HepG2 (cell line): Measurements from ENCODE around the gene TIAM2. TPM values are rescaled to one million over a fixed set of nuclear protein-coding genes. Genes with fewer than 3 reads are reported as not detected.

Experiments
- DNMT1 ChIP-seq: sonication (generic); formaldehyde crosslinking; IDR thresholded peaks from 2 replicates; pipeline ENCODE4 v1.5.1; 2020; ENCODE audit warnings: mild to moderate bottlenecking, missing genetic modification reagents
- GATAD1 ChIP-seq: IDR thresholded peaks from 2 replicates; pipeline ENCODE4 v1.6.1; 2016; ENCODE audit warnings: missing genetic modification reagents, missing compliant biosample characterization
- GMEB1 ChIP-seq: sonication (generic); formaldehyde crosslinking; IDR thresholded peaks from 2 replicates; pipeline ENCODE4 v1.5.1; 2020; ENCODE audit warnings: missing genetic modification reagents, mild to moderate bottlenecking, borderline replicate concordance
- MAFK ChIP-seq, 2 experiments: IDR thresholded peaks in 1 of 2; conservative IDR thresholded peaks in 1 of 2; 2 replicates each; pipeline ENCODE4 v1.6.1; 2011; ENCODE audit warnings: improper control_type of control experiment in 2 of 2, low read length in 2 of 2
- NFE2L2 ChIP-seq: fragments of 150-350 bp; IDR thresholded peaks from 2 replicates; pipeline ENCODE4 v1.6.1; 2014; ENCODE audit warnings: low read length
- TARDBP ChIP-seq: sonication (generic); formaldehyde crosslinking; IDR thresholded peaks from 2 replicates; pipeline ENCODE4 v1.8.0; 2022; ENCODE audit warnings: mild to moderate bottlenecking, missing genetic modification reagents
- TFE3 ChIP-seq: IDR thresholded peaks from 2 replicates; pipeline ENCODE4 v1.6.1; 2016
- ZNF280D ChIP-seq: sonication (generic); formaldehyde crosslinking; IDR thresholded peaks from 2 replicates; pipeline ENCODE4 v1.5.1; 2020; ENCODE audit warnings: mild to moderate bottlenecking, missing genetic modification reagents
- ZNF343 ChIP-seq: sonication (generic); formaldehyde crosslinking; IDR thresholded peaks from 2 replicates; pipeline ENCODE4 v1.4.0; 2020; ENCODE audit warnings: mild to moderate bottlenecking, missing genetic modification reagents
- polyA plus RNA-seq, 8 experiments: library from polyadenylated mRNA; depleted of rRNA in 3 of 8; stranded (reverse) in 7 of 8; unstranded in 1 of 8; fragments of >200 nt; fragmentation: Illumina TruSeq in 4 of 8; extraction: Trizol in 4 of 8; gene quantifications; 2 replicates each; pipeline versions ENCODE4 v1.2.1 to v1.2.3, GENCODE V29; 2011 to 2016; ENCODE audit warnings: low read depth in 4 of 8, missing spikeins in 1 of 8, mixed read lengths in 1 of 8; ENCODE audit not compliant: insufficient read depth in 1 of 8
- total RNA-seq, 5 experiments: library from RNA; depleted of rRNA; stranded (reverse); fragments of >200 nt; fragmentation: Illumina TruSeq; extraction: Trizol; gene quantifications; 2 replicates each; pipeline ENCODE4 v1.2.3, GENCODE V29; 2016; ENCODE audit warnings: low read depth in 1 of 5
- TF ChIP-seq, protein P1 (sequence below): sonication (generic); formaldehyde crosslinking; IDR thresholded peaks from 2 replicates; pipeline ENCODE4 v1.4.0; 2020; ENCODE audit warnings: missing genetic modification reagents, borderline replicate concordance
- TF ChIP-seq, protein P2 (sequence below): sonication (generic); formaldehyde crosslinking; IDR thresholded peaks from 2 replicates; pipeline ENCODE4 v1.8.0; 2022; ENCODE audit warnings: missing genetic modification reagents, mild to moderate bottlenecking, moderate library complexity, borderline replicate concordance
- TF ChIP-seq, protein P3 (sequence below): sonication (generic); formaldehyde crosslinking; IDR thresholded peaks from 2 replicates; pipeline ENCODE4 v1.4.0; 2020; ENCODE audit warnings: missing genetic modification reagents

The TIAM2 gene
- total and polyA plus RNA-seq, 2 of the 13 experiments (the other 11 are each of a cell fraction or from before 2014, with no cell fraction given) = 4.1 to 4.5 TPM

- TF ChIP-seq TFE3 (CRISPR knock-in tag) = peak; percentile 52; the same call in 1 of the 2 replicates
- no peak for TF ChIP-seq GATAD1
- TF ChIP-seq TARDBP (CRISPR knock-in tag) = peak; percentile 90
- no peak for TF ChIP-seq ZNF343 (CRISPR knock-in tag)
- TF ChIP-seq DNMT1 (CRISPR knock-in tag) = 0 out of 2 replicates have a peak, but pooled peaks have one; percentile 5
- TF ChIP-seq NFE2L2 = no peak
- TF ChIP-seq GMEB1 (CRISPR knock-in tag) = peak; percentile 39; the same call in 1 of the 2 replicates
- no peak for TF ChIP-seq MAFK (conservative IDR thresholded peaks at IDR 0.05 in 1 of 2, IDR thresholded peaks at IDR 0.05 in 1 of 2; ENCODE audit: low read length in 2 of 2)
- TF ChIP-seq, protein P1, sequence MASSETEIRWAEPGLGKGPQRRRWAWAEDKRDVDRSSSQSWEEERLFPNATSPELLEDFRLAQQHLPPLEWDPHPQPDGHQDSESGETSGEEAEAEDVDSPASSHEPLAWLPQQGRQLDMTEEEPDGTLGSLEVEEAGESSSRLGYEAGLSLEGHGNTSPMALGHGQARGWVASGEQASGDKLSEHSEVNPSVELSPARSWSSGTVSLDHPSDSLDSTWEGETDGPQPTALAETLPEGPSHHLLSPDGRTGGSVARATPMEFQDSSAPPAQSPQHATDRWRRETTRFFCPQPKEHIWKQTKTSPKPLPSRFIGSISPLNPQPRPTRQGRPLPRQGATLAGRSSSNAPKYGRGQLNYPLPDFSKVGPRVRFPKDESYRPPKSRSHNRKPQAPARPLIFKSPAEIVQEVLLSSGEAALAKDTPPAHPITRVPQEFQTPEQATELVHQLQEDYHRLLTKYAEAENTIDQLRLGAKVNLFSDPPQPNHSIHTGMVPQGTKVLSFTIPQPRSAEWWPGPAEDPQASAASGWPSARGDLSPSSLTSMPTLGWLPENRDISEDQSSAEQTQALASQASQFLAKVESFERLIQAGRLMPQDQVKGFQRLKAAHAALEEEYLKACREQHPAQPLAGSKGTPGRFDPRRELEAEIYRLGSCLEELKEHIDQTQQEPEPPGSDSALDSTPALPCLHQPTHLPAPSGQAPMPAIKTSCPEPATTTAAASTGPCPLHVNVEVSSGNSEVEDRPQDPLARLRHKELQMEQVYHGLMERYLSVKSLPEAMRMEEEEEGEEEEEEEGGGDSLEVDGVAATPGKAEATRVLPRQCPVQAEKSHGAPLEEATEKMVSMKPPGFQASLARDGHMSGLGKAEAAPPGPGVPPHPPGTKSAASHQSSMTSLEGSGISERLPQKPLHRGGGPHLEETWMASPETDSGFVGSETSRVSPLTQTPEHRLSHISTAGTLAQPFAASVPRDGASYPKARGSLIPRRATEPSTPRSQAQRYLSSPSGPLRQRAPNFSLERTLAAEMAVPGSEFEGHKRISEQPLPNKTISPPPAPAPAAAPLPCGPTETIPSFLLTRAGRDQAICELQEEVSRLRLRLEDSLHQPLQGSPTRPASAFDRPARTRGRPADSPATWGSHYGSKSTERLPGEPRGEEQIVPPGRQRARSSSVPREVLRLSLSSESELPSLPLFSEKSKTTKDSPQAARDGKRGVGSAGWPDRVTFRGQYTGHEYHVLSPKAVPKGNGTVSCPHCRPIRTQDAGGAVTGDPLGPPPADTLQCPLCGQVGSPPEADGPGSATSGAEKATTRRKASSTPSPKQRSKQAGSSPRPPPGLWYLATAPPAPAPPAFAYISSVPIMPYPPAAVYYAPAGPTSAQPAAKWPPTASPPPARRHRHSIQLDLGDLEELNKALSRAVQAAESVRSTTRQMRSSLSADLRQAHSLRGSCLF (CRISPR knock-in tag) = no peak
- no peak for TF ChIP-seq ZNF280D (CRISPR knock-in tag)
- TF ChIP-seq, protein P2, sequence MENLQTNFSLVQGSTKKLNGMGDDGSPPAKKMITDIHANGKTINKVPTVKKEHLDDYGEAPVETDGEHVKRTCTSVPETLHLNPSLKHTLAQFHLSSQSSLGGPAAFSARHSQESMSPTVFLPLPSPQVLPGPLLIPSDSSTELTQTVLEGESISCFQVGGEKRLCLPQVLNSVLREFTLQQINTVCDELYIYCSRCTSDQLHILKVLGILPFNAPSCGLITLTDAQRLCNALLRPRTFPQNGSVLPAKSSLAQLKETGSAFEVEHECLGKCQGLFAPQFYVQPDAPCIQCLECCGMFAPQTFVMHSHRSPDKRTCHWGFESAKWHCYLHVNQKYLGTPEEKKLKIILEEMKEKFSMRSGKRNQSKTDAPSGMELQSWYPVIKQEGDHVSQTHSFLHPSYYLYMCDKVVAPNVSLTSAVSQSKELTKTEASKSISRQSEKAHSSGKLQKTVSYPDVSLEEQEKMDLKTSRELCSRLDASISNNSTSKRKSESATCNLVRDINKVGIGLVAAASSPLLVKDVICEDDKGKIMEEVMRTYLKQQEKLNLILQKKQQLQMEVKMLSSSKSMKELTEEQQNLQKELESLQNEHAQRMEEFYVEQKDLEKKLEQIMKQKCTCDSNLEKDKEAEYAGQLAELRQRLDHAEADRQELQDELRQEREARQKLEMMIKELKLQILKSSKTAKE = peak; percentile 78
- TF ChIP-seq, protein P3, sequence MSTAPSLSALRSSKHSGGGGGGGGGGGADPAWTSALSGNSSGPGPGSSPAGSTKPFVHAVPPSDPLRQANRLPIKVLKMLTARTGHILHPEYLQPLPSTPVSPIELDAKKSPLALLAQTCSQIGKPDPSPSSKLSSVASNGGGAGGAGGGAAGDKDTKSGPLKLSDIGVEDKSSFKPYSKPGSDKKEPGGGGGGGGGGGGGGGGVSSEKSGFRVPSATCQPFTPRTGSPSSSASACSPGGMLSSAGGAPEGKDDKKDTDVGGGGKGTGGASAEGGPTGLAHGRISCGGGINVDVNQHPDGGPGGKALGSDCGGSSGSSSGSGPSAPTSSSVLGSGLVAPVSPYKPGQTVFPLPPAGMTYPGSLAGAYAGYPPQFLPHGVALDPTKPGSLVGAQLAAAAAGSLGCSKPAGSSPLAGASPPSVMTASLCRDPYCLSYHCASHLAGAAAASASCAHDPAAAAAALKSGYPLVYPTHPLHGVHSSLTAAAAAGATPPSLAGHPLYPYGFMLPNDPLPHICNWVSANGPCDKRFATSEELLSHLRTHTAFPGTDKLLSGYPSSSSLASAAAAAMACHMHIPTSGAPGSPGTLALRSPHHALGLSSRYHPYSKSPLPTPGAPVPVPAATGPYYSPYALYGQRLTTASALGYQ (CRISPR knock-in tag) = 0 out of 2 replicates have a peak, but pooled peaks have one; percentile 37
Observed at GRCh38 chr6:154960299-154960843, 34.7 kb upstream of the TIAM2 start (continued).
